ENCODE measurements around the gene PHOSPHO2.

The PHOSPHO2 gene

GRCh38 chr2:169711751-169712509 lies 17.7 kb downstream of the PHOSPHO2 start:
- H3K4me3 ChIP-seq (ENCODE audit: low read length) = no peak overlapping the region
- TF ChIP-seq CTCF (conservative IDR thresholded peaks at IDR 0.05; ENCODE audit: low read depth, low read length) = no peak
- no peak for DNase-seq (ENCODE audit: low read depth)

- no peak for DNase-seq (ENCODE audit: low read depth)
- TF ChIP-seq CTCF (conservative IDR thresholded peaks at IDR 0.05; ENCODE audit: low read depth, low read length) = no peak
- no peak overlapping the region for H3K4me3 ChIP-seq (ENCODE audit: low read length)
Measured at GRCh38 chr2:169712791-169713227, 18.5 kb downstream of the PHOSPHO2 start.

- no peak for TF ChIP-seq CTCF (conservative IDR thresholded peaks at IDR 0.05; ENCODE audit: low read depth, low read length)
- no peak for DNase-seq (ENCODE audit: low read depth)
- H3K4me3 ChIP-seq (ENCODE audit: low read length) = no peak overlapping the region
Measured at GRCh38 chr2:169713331-169713730, 19.1 kb downstream of the PHOSPHO2 start.

GRCh38 chr2:169714699-169715098 lies 20.4 kb downstream of the PHOSPHO2 start:
- no peak for TF ChIP-seq CTCF (conservative IDR thresholded peaks at IDR 0.05; ENCODE audit: low read depth, low read length)
- H3K4me3 ChIP-seq (ENCODE audit: low read length) = no peak overlapping the region
- DNase-seq (ENCODE audit: low read depth) = no peak

- no peak overlapping the region for H3K4me3 ChIP-seq (ENCODE audit: low read length)
- no peak for TF ChIP-seq CTCF (conservative IDR thresholded peaks at IDR 0.05; ENCODE audit: low read depth, low read length)
- no peak for DNase-seq (ENCODE audit: low read depth)
Measured at GRCh38 chr2:169715379-169716237, 21.3 kb downstream of the PHOSPHO2 start.

GRCh38 chr2:169716238-169716886 lies 22.1 kb downstream of the PHOSPHO2 start:
- H3K4me3 ChIP-seq (ENCODE audit: low read length) = no peak overlapping the region
- TF ChIP-seq CTCF (conservative IDR thresholded peaks at IDR 0.05; ENCODE audit: low read depth, low read length) = no peak
- no peak for DNase-seq (ENCODE audit: low read depth)
